Kidney (tissue), 14 donors: ENCODE measurements around the gene MACROD2. TPM values are rescaled to one million over a fixed set of nuclear protein-coding genes. Genes with fewer than 3 reads are reported as not detected.

Source experiments
- DNase-seq, 5 donors: peaks; one replicate each; pipeline ENCODE4 v3.0.0-alpha.2; 2013 to 2020
- FAIRE-seq: peaks from 2 replicates; lab custom pipeline; 2012; peaks lifted over from hg19 to GRCh38; lab: Jason Lieb, UNC
- H3K27ac ChIP-seq, 2 donors: one replicate each; pipeline ENCODE4 v1.7.0; 2013; ENCODE audit warnings: low read depth in 2 of 2, low read length in 2 of 2, inconsistent platforms in 1 of 2
- H3K27me3 ChIP-seq: one replicate; pipeline ENCODE4 v1.7.1; 2013; ENCODE audit warnings: low read length, inconsistent platforms; ENCODE audit not compliant: control insufficient read depth, insufficient read depth
- H3K36me3 ChIP-seq, 3 donors: one replicate each; pipeline versions ENCODE4 v1.7.0 to v1.7.1; 2013; ENCODE audit warnings: low read length in 3 of 3, control low read depth in 1 of 3, inconsistent platforms in 1 of 3; ENCODE audit not compliant: insufficient read depth in 3 of 3, control insufficient read depth in 2 of 3
- H3K4me1 ChIP-seq, 3 donors: one replicate each; pipeline versions ENCODE4 v1.7.0 to v1.7.1; 2013; ENCODE audit warnings: low read length in 3 of 3, inconsistent platforms in 1 of 3, low read depth in 1 of 3; ENCODE audit not compliant: control insufficient read depth in 2 of 3, insufficient read depth in 2 of 3
- H3K4me3 ChIP-seq, 3 donors: one replicate each; pipeline versions ENCODE4 v1.7.0 to v1.8.1; 2013; ENCODE audit warnings: low read length in 3 of 3, control low read depth in 1 of 3, inconsistent platforms in 1 of 3
- H3K9ac ChIP-seq, 3 donors: one replicate each; pipeline versions ENCODE4 v1.7.0 to v1.7.1; 2013; ENCODE audit warnings: low read length in 3 of 3, control low read depth in 1 of 3, inconsistent platforms in 1 of 3
- H3K9me3 ChIP-seq, 3 donors: one replicate each; pipeline versions ENCODE4 v1.7.0 to v1.7.1; 2013; ENCODE audit warnings: low read length in 3 of 3, control low read depth in 1 of 3, inconsistent platforms in 1 of 3; ENCODE audit not compliant: control insufficient read depth in 2 of 3, insufficient read depth in 1 of 3
- intact Hi-C: fragments of 100-400 bp; cut with DNase I; formaldehyde crosslinking; loops from one replicate; pipeline ENCODE4 v1.11.1; 2022
- polyA plus RNA-seq: library from polyadenylated mRNA; stranded (reverse); fragments of 350-450 nt; fragmentation: Illumina TruSeq; extraction: RNeasy Lipid Tissue Mini Kit (QIAGEN cat#74804); gene quantifications from one replicate; pipeline ENCODE4 v1.2.3, GENCODE V29; 2014; ENCODE audit warnings: low read depth, low replicate concordance; ENCODE audit not compliant: insufficient read depth
- total RNA-seq: library from RNA; stranded (reverse); fragmentation: NEBNext Ultra II Directional; extraction: Animal tissue kit (Norgen Biotek cat#: 25700); gene quantifications from one replicate; pipeline ENCODE4 v1.2.1, GENCODE V29; 2021
- TF ChIP-seq, protein P1 (sequence below): IDR thresholded peaks from 3 replicates; pipeline ENCODE4 v1.5.1; 2012; ENCODE audit warnings: mild to moderate bottlenecking, moderate library complexity, borderline replicate concordance; ENCODE audit not compliant: insufficient read depth; ENCODE audit errors: extremely low read depth
- donor health status: control.
- donor health status: control.
- donor health status: control.
- donor health status: control.
- donor health status: control.
- donor health status: DM: yes; HTN: yes; CAD: no.
- donor health status: Normal renal cell carcinoma (clear cell type).

The MACROD2 gene
- total and polyA plus RNA-seq, 2 donors from 2014 or later = 3.0 to 10.0 TPM

DNA sequence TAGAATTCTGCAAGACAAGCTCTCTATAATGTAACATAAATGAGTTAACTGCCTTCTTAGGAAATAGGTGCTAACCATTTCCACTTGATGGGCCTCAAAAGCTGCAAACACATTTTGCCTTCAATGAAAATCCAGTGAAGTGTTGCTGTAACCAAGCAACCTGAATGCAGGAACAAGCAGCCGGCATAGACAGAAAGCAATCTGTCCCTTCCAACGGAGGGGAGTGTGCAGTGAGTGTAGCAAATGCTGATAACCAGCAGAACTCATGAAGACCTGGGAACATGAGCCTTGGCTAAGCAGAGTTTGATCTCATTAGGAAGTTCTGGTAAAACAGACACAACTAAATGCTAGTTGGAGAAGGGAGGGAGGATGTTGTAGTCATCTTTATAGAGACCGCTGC, 1880.1 kb downstream of the MACROD2 start:
- intact Hi-C loops = no loop called here
- peaks cover 0 to 3% (median 0%) of the 10 kb centered on the region in 3 donors for H3K4me1 ChIP-seq
- DNase-seq (peak in 4 of 5 donors; percentile 65 to 90 (median 84)), FAIRE-seq (no peak)
- no peak overlapping the region for H3K4me3 ChIP-seq
- no peaks in the 10 kb centered on the region for H3K36me3 ChIP-seq
- TF ChIP-seq, protein P1, sequence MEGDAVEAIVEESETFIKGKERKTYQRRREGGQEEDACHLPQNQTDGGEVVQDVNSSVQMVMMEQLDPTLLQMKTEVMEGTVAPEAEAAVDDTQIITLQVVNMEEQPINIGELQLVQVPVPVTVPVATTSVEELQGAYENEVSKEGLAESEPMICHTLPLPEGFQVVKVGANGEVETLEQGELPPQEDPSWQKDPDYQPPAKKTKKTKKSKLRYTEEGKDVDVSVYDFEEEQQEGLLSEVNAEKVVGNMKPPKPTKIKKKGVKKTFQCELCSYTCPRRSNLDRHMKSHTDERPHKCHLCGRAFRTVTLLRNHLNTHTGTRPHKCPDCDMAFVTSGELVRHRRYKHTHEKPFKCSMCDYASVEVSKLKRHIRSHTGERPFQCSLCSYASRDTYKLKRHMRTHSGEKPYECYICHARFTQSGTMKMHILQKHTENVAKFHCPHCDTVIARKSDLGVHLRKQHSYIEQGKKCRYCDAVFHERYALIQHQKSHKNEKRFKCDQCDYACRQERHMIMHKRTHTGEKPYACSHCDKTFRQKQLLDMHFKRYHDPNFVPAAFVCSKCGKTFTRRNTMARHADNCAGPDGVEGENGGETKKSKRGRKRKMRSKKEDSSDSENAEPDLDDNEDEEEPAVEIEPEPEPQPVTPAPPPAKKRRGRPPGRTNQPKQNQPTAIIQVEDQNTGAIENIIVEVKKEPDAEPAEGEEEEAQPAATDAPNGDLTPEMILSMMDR = no peak
- H3K9ac ChIP-seq = no peak overlapping the region
- H3K27ac ChIP-seq = no peak overlapping the region
- H3K27me3 ChIP-seq = no peaks in the 10 kb centered on the region
- peaks cover 0 to under 1% (median 0%) of the 10 kb centered on the region in 3 donors for H3K9me3 ChIP-seq

DNA sequence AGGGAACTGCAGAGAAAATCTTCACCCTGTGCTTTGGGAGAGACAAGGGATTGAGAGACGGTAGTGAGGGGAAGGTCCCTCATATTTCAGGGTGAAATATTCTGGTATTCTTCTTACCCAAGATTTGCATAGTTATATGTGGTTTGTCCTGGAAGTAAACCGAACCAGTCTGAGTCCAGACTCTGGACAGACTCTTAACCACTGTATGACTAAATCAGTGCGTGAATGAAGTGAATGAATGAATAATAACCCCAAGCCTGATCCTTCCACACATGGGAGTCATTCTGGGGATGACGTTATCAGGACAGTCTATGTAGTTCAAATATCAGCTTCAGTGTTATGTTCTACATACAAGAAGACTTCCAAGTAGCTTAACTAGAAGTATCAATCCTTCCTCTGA, 1887.2 kb downstream of the MACROD2 start:
- TF ChIP-seq, protein P1 = no peak
- H3K27me3 ChIP-seq = no peaks in the 10 kb centered on the region
- H3K27ac ChIP-seq = no peak overlapping the region
- no peaks in the 10 kb centered on the region for H3K4me1 ChIP-seq
- FAIRE-seq (no peak), DNase-seq (no peak)
- peaks cover 0 to 18% (median 0%) of the 10 kb centered on the region in 3 donors for H3K9me3 ChIP-seq
- intact Hi-C loops = no loop called here
- no peak overlapping the region for H3K4me3 ChIP-seq
- no peak overlapping the region for H3K9ac ChIP-seq
- H3K36me3 ChIP-seq = no peaks in the 10 kb centered on the region

DNA sequence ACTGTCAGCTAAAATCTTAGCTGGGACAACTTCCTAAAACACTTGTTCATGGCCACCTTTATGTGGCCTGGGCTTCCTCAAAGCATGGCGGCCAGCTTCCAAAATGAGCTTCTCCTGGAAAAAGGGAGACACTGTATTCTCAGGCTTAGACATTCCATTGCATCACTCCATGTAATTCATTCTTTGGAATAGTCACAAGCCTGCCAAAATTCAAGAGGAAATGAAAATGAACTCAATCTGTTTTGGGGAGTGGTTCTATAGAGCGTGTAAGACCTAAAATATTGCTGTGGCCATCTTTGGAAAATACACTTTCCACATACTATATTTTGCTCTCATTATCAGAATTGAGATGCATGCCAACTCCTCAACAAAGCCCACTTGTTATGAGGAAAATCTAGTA, 1890.9 kb downstream of the MACROD2 start:
- Histone ChIP-seq H3K27ac (no peak overlapping the region), H3K4me1 (no peaks in the 10 kb centered on the region)
- intact Hi-C loops = no loop called here

More for the DNA sequence above, 1890.9 kb downstream of the MACROD2 start:
- H3K27me3 ChIP-seq = no peaks in the 10 kb centered on the region
- DNase-seq (no peak), FAIRE-seq (no peak)
- no peaks in the 10 kb centered on the region for H3K36me3 ChIP-seq
- no peak overlapping the region for H3K4me3 ChIP-seq
- TF ChIP-seq, protein P1 = no peak
- no peak overlapping the region for H3K9ac ChIP-seq
- peaks cover 0 to 9% (median 0%) of the 10 kb centered on the region in 3 donors for H3K9me3 ChIP-seq
